Measurements from ENCODE around the gene GFI1B. TPM values are rescaled to one million over a fixed set of nuclear protein-coding genes. Genes with fewer than 3 reads are reported as not detected.
A peak's percentile ranks its signal among the peaks of the same experiment; 100 is the strongest.

The GFI1B gene
- total and polyA plus RNA-seq, 4 donors, result not detected

GRCh38 chr9:132975961-132976360 lies 2.5 kb upstream of the GFI1B start:
- H3K4me3 ChIP-seq (ENCODE audit: low read length in 2 of 2), result no peak overlapping the region
- H3K9me3 ChIP-seq (ENCODE audit: control insufficient read depth, low read length), result no peaks in the 10 kb centered on the region
- ATAC-seq (ENCODE audit: low FRiP score) (no peak), DNase-seq (no peak)
- intact Hi-C loops (cut with DNase I), result no loop called here
- no peaks in the 10 kb centered on the region for H3K4me1 ChIP-seq (ENCODE audit: control insufficient read depth in 1 of 2, insufficient read depth in 2 of 2, low read length in 2 of 2)
- 63 to 71% methylated on average over 6 of the region's 6 CpGs for WGBS, 2 donors
- peaks cover 0 to 2% of the 10 kb centered on the region in 2 donors for H3K27me3 ChIP-seq (ENCODE audit: control insufficient read depth in 1 of 2, insufficient read depth in 2 of 2, low read length in 1 of 2)
- no peak overlapping the region for H3K27ac ChIP-seq (ENCODE audit: low read depth in 1 of 2, low read length in 2 of 2)
- no peaks in the 10 kb centered on the region for H3K36me3 ChIP-seq (ENCODE audit: control insufficient read depth in 1 of 2, insufficient read depth in 2 of 2, low read length in 1 of 2)

GRCh38 chr9:132976571-132976970 lies 1.9 kb upstream of the GFI1B start:
- ATAC-seq (ENCODE audit: low FRiP score), result no peak
- intact Hi-C loops (cut with DNase I), result no loop called here
- Histone ChIP-seq H3K36me3 (ENCODE audit: control insufficient read depth in 1 of 2, insufficient read depth in 2 of 2, low read length in 1 of 2) (no peaks in the 10 kb centered on the region), H3K27ac (ENCODE audit: low read depth in 1 of 2, low read length in 2 of 2) (no peak overlapping the region), H3K4me3 (ENCODE audit: low read length in 2 of 2) (no peak overlapping the region), H3K27me3 (ENCODE audit: control insufficient read depth in 1 of 2, insufficient read depth in 2 of 2, low read length in 1 of 2) (peaks cover 0 to 2% of the 10 kb centered on the region in 2 donors), H3K4me1 (ENCODE audit: control insufficient read depth in 1 of 2, insufficient read depth in 2 of 2, low read length in 2 of 2) (no peaks in the 10 kb centered on the region), H3K9me3 (ENCODE audit: control insufficient read depth, low read length) (no peaks in the 10 kb centered on the region)
- 86 to 87% methylated on average over 3 of the region's 3 CpGs for WGBS, 2 donors
- DNase-seq, result no peak

GRCh38 chr9:132978112-132978450 lies 413 bp upstream of the GFI1B start:
- H3K36me3 ChIP-seq (ENCODE audit: control insufficient read depth in 1 of 2, insufficient read depth in 2 of 2, low read length in 1 of 2), result no peaks in the 10 kb centered on the region
- H3K4me3 ChIP-seq (ENCODE audit: low read length in 2 of 2), result no peak overlapping the region
- ATAC-seq (ENCODE audit: low FRiP score) (no peak), DNase-seq (no peak)
- 20 to 22% methylated on average over 2 of the region's 2 CpGs for WGBS, 2 donors
- H3K4me1 ChIP-seq (ENCODE audit: control insufficient read depth in 1 of 2, insufficient read depth in 2 of 2, low read length in 2 of 2), result no peaks in the 10 kb centered on the region
- H3K27ac ChIP-seq (ENCODE audit: low read depth in 1 of 2, low read length in 2 of 2), result no peak overlapping the region
- intact Hi-C loops (cut with DNase I), result no loop called here
- H3K9me3 ChIP-seq (ENCODE audit: control insufficient read depth, low read length), result no peaks in the 10 kb centered on the region
- peaks cover 0 to 2% of the 10 kb centered on the region in 2 donors for H3K27me3 ChIP-seq (ENCODE audit: control insufficient read depth in 1 of 2, insufficient read depth in 2 of 2, low read length in 1 of 2)

- no peak overlapping the region for H3K27ac ChIP-seq (ENCODE audit: low read depth in 1 of 2, low read length in 2 of 2)
- ATAC-seq (ENCODE audit: low FRiP score) (no peak), DNase-seq (peak in 1 of 2 donors; percentile 10)
- no peaks in the 10 kb centered on the region for H3K9me3 ChIP-seq (ENCODE audit: control insufficient read depth, low read length)
- H3K4me3 ChIP-seq (ENCODE audit: low read length in 2 of 2), result no peak overlapping the region
- WGBS, 2 donors, result 65 to 73% methylated on average over 5 of the region's 5 CpGs
- intact Hi-C loops (cut with DNase I), result no loop called here
- no peaks in the 10 kb centered on the region for H3K36me3 ChIP-seq (ENCODE audit: control insufficient read depth in 1 of 2, insufficient read depth in 2 of 2, low read length in 1 of 2)
- peaks cover 0 to 2% of the 10 kb centered on the region in 2 donors for H3K27me3 ChIP-seq (ENCODE audit: control insufficient read depth in 1 of 2, insufficient read depth in 2 of 2, low read length in 1 of 2)
- H3K4me1 ChIP-seq (ENCODE audit: control insufficient read depth in 1 of 2, insufficient read depth in 2 of 2, low read length in 2 of 2), result no peaks in the 10 kb centered on the region
Measured at GRCh38 chr9:132980157-132980556, 1.7 kb downstream of the GFI1B start.

- Histone ChIP-seq H3K9me3 (ENCODE audit: control insufficient read depth, low read length) (no peaks in the 10 kb centered on the region), H3K27ac (ENCODE audit: low read depth in 1 of 2, low read length in 2 of 2) (no peak overlapping the region), H3K27me3 (ENCODE audit: control insufficient read depth in 1 of 2, insufficient read depth in 2 of 2, low read length in 1 of 2) (peaks cover 0 to 2% of the 10 kb centered on the region in 2 donors), H3K4me1 (ENCODE audit: control insufficient read depth in 1 of 2, insufficient read depth in 2 of 2, low read length in 2 of 2) (no peaks in the 10 kb centered on the region), H3K4me3 (ENCODE audit: low read length in 2 of 2) (no peak overlapping the region), H3K36me3 (ENCODE audit: control insufficient read depth in 1 of 2, insufficient read depth in 2 of 2, low read length in 1 of 2) (no peaks in the 10 kb centered on the region)
- intact Hi-C loops (cut with DNase I), result no loop called here
- DNase-seq (no peak), ATAC-seq (ENCODE audit: low FRiP score) (no peak)
- 64 to 68% methylated on average over 8 of the region's 8 CpGs for WGBS, 2 donors
Measured at GRCh38 chr9:132982458-132982857, 4.0 kb downstream of the GFI1B start.

- intact Hi-C loops (cut with DNase I), result no loop called here
- Histone ChIP-seq H3K36me3 (ENCODE audit: control insufficient read depth in 1 of 2, insufficient read depth in 2 of 2, low read length in 1 of 2) (no peaks in the 10 kb centered on the region), H3K4me3 (ENCODE audit: low read length in 2 of 2) (no peak overlapping the region), H3K4me1 (ENCODE audit: control insufficient read depth in 1 of 2, insufficient read depth in 2 of 2, low read length in 2 of 2) (no peaks in the 10 kb centered on the region), H3K27ac (ENCODE audit: low read depth in 1 of 2, low read length in 2 of 2) (no peak overlapping the region), H3K27me3 (ENCODE audit: control insufficient read depth in 1 of 2, insufficient read depth in 2 of 2, low read length in 1 of 2) (peaks cover 0 to 2% of the 10 kb centered on the region in 2 donors), H3K9me3 (ENCODE audit: control insufficient read depth, low read length) (no peaks in the 10 kb centered on the region)
- no peak for ATAC-seq (ENCODE audit: low FRiP score)
- no peak for DNase-seq
- WGBS, 2 donors, result 72 to 79% methylated on average over 11 of the region's 11 CpGs
Measured at GRCh38 chr9:132983491-132984201, 5.2 kb downstream of the GFI1B start.

- Histone ChIP-seq H3K36me3 (ENCODE audit: control insufficient read depth in 1 of 2, insufficient read depth in 2 of 2, low read length in 1 of 2) (no peaks in the 10 kb centered on the region), H3K27ac (ENCODE audit: low read depth in 1 of 2, low read length in 2 of 2) (no peak overlapping the region), H3K4me1 (ENCODE audit: control insufficient read depth in 1 of 2, insufficient read depth in 2 of 2, low read length in 2 of 2) (no peaks in the 10 kb centered on the region), H3K9me3 (ENCODE audit: control insufficient read depth, low read length) (no peaks in the 10 kb centered on the region), H3K4me3 (ENCODE audit: low read length in 2 of 2) (no peak overlapping the region), H3K27me3 (ENCODE audit: control insufficient read depth in 1 of 2, insufficient read depth in 2 of 2, low read length in 1 of 2) (no peaks in the 10 kb centered on the region)
- intact Hi-C loops (cut with DNase I), result no loop called here
- ATAC-seq (ENCODE audit: low FRiP score) (no peak), DNase-seq (peak in 1 of 2 donors; percentile 55)
- WGBS, 2 donors, result 59 to 60% methylated on average over 20 of the region's 20 CpGs
Measured at GRCh38 chr9:132984202-132985070, 5.9 kb downstream of the GFI1B start.

GRCh38 chr9:132985071-132985350 lies 6.5 kb downstream of the GFI1B start:
- no peaks in the 10 kb centered on the region for H3K36me3 ChIP-seq (ENCODE audit: control insufficient read depth in 1 of 2, insufficient read depth in 2 of 2, low read length in 1 of 2)

GRCh38 chr9:132985489-132985888 lies 7.0 kb downstream of the GFI1B start:
- H3K27ac ChIP-seq (ENCODE audit: low read depth in 1 of 2, low read length in 2 of 2), result no peak overlapping the region
- intact Hi-C loops (cut with DNase I), result no loop called here
- DNase-seq (no peak), ATAC-seq (ENCODE audit: low FRiP score) (no peak)
- no peaks in the 10 kb centered on the region for H3K9me3 ChIP-seq (ENCODE audit: control insufficient read depth, low read length)
- H3K36me3 ChIP-seq (ENCODE audit: control insufficient read depth in 1 of 2, insufficient read depth in 2 of 2, low read length in 1 of 2), result no peaks in the 10 kb centered on the region
- WGBS, 2 donors, result 83 to 85% methylated on average over 8 of the region's 8 CpGs
- H3K27me3 ChIP-seq (ENCODE audit: control insufficient read depth in 1 of 2, insufficient read depth in 2 of 2, low read length in 1 of 2), result no peaks in the 10 kb centered on the region
- H3K4me1 ChIP-seq (ENCODE audit: control insufficient read depth in 1 of 2, insufficient read depth in 2 of 2, low read length in 2 of 2), result no peaks in the 10 kb centered on the region
- no peak overlapping the region for H3K4me3 ChIP-seq (ENCODE audit: low read length in 2 of 2)

More at GRCh38 chr9:132985071-132985350, 6.5 kb downstream of the GFI1B start:
- DNase-seq, result no peak
- Histone ChIP-seq H3K4me3 (ENCODE audit: low read length in 2 of 2) (no peak overlapping the region), H3K4me1 (ENCODE audit: control insufficient read depth in 1 of 2, insufficient read depth in 2 of 2, low read length in 2 of 2) (no peaks in the 10 kb centered on the region), H3K9me3 (ENCODE audit: control insufficient read depth, low read length) (no peaks in the 10 kb centered on the region), H3K27ac (ENCODE audit: low read depth in 1 of 2, low read length in 2 of 2) (no peak overlapping the region), H3K27me3 (ENCODE audit: control insufficient read depth in 1 of 2, insufficient read depth in 2 of 2, low read length in 1 of 2) (no peaks in the 10 kb centered on the region)
- no peak for ATAC-seq (ENCODE audit: low FRiP score)
- intact Hi-C loops (cut with DNase I), result no loop called here
- 54 to 63% methylated on average over 4 of the region's 4 CpGs for WGBS, 2 donors

Measured in aorta (tissue), 5 donors.